Measurements from ENCODE around the gene MEI1. TPM values are rescaled to one million over a fixed set of nuclear protein-coding genes. Genes with fewer than 3 reads are reported as not detected.

MEI1 gene
- total RNA-seq, 1 donor from 2014 or later, result 2.3 TPM

DNA sequence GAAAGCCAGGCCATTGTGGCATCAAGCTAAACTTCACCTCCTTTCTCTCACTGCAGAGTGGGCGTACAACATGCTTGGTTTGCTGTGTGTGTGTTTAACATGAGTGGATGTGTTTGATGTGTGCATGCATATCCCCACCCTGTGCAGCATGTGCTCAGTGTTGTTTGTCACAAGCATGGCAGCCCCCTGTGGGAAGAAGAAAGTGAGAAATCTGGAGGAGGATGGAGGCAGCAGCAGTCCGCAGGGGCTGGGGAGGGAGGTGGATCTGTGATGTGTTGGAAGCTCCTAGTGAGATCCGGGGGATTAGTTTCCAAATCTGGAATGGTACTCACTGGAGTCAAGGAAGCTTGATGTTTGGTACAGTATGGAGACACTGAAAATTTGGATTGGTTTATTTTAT lies 77.1 kb downstream of the MEI1 start:
- no peak for ATAC-seq
- intact Hi-C loops (cut with DNase I), result no loop called here
- Histone ChIP-seq H3K27me3 (no peaks in the 10 kb centered on the region), H3K9me3 (no peaks in the 10 kb centered on the region), H3K36me3 (no peaks in the 10 kb centered on the region), H3K4me1 (no peaks in the 10 kb centered on the region), H3K4me3 (no peak overlapping the region), H3K27ac (no peak overlapping the region)
- TF ChIP-seq, protein P1, sequence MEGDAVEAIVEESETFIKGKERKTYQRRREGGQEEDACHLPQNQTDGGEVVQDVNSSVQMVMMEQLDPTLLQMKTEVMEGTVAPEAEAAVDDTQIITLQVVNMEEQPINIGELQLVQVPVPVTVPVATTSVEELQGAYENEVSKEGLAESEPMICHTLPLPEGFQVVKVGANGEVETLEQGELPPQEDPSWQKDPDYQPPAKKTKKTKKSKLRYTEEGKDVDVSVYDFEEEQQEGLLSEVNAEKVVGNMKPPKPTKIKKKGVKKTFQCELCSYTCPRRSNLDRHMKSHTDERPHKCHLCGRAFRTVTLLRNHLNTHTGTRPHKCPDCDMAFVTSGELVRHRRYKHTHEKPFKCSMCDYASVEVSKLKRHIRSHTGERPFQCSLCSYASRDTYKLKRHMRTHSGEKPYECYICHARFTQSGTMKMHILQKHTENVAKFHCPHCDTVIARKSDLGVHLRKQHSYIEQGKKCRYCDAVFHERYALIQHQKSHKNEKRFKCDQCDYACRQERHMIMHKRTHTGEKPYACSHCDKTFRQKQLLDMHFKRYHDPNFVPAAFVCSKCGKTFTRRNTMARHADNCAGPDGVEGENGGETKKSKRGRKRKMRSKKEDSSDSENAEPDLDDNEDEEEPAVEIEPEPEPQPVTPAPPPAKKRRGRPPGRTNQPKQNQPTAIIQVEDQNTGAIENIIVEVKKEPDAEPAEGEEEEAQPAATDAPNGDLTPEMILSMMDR (IDR thresholded peaks at IDR 0.05), result no peak
- DNase-seq, result no peak

DNA sequence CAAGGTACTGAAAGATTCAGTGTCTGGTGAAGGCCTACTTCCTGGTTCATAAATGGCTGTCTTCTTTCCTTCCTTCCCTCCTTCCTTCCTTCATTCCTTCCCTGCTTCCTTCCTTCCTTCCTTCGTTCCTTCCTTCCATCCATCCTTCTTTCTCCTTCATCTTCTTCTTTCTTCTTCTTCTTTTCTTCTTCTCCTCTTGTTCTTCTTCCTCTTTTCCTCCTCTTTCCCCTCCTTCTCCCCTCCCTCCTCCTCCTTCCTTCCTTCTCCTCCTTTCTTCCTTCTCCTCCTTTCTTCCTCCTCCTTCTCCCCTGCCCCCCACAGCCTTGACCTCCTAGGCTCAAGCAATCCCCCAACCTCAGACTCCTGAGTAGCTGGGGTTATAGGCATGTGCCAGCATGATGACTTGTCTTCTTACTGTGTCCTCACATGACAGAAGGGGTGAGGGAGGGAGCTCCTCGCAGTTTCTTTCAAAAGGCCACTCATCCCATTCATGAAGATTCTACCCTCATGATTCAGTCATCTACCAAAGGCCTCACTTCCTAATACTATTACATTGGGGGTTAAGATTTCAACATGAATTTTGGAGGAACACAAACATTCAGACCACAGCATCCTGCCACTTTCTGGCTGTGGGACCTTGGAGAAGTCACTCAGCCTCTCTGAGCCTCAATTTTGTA lies 78.6 kb downstream of the MEI1 start:
- no peak overlapping the region for H3K27ac ChIP-seq
- no peaks in the 10 kb centered on the region for H3K27me3 ChIP-seq
- no peak overlapping the region for H3K4me3 ChIP-seq
- TF ChIP-seq, protein P1 (IDR thresholded peaks at IDR 0.05), result no peak
- DNase-seq (no peak), ATAC-seq (peak; percentile 41)
- H3K36me3 ChIP-seq, result no peaks in the 10 kb centered on the region
- no peaks in the 10 kb centered on the region for H3K4me1 ChIP-seq
- intact Hi-C loops (cut with DNase I), result no loop called here
- H3K9me3 ChIP-seq, result no peaks in the 10 kb centered on the region

DNA sequence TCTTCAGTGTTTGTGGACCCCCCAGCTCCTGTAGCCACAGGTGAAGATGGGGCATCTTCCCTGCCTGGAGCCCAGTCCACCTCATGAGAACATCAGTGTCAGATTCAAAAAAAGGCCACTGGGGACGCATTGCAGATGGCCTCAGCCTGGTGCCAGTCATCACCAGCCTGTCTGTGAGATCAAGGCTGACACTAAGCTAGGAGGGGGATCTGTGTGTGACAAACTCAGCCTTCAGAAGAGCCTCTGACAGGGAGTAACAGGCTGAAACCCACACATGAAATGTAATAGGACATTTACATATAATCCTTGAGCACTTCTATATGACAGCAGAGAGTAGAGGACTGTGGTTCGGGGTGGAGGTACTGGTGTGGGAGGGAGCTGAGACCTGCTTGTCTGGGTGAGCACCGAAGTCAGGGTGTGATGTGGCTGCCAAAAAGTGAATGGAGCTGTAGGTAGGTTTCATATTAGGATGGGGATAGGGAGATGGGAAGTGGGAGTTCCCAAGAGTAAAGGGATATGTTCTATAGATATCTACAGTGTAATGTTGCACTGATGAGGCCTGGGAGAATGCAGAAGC lies 80.7 kb downstream of the MEI1 start:
- TF ChIP-seq, protein P1 (IDR thresholded peaks at IDR 0.05), result no peak
- H3K27me3 ChIP-seq, result no peaks in the 10 kb centered on the region
- no peaks in the 10 kb centered on the region for H3K4me1 ChIP-seq
- ATAC-seq (no peak), DNase-seq (no peak)
- no peak overlapping the region for H3K4me3 ChIP-seq
- no peaks in the 10 kb centered on the region for H3K36me3 ChIP-seq
- intact Hi-C loops (cut with DNase I), result no loop called here
- no peak overlapping the region for H3K27ac ChIP-seq
- no peaks in the 10 kb centered on the region for H3K9me3 ChIP-seq

DNA sequence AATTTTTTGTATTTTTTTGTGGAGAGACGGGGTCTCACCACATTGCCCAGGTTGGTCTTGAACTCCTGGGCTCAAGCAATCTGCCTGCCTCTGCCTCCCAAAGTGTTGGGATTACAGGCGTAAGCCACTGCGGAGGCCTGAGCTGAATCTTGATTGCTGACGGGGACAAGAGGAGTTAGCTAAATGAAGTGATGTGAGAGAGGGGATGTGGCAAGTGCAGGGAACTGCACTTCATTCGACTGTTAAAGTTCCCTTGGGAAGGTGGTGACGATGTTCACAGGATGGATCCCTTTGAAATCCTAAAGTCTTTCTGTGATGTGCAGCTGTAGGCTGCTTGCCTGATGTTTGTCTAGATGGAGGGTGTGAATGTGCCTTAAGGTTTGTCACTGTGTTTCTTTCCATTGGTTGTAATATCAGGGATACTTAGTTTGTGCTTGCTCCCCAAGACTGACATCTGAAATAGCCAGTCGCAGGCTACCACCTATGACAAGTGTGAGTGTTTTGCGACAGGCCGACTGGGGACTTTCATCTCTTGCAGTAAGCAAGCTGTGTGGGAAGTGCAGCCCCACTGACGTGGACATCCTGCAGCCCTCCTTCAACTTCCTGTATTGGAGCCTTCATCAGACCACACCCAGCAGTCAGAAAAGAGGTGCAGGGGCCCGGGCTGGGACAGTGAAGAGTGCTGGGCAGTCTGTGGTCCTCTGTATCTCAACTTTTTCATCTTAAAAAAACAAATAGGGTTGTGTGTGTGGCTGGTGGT lies 81.6 kb downstream of the MEI1 start:
- peak overlapping the region; percentile 72 for H3K27ac ChIP-seq
- H3K4me1 ChIP-seq, result no peaks in the 10 kb centered on the region
- H3K36me3 ChIP-seq, result no peaks in the 10 kb centered on the region
- peak overlapping the region; percentile 35 for H3K4me3 ChIP-seq
- peak; percentile 77 for DNase-seq
- peak; percentile 91 for ATAC-seq
- H3K27me3 ChIP-seq, result no peaks in the 10 kb centered on the region
- intact Hi-C loops (cut with DNase I), result no loop called here
- TF ChIP-seq, protein P1 (IDR thresholded peaks at IDR 0.05), result no peak
- no peaks in the 10 kb centered on the region for H3K9me3 ChIP-seq

DNA sequence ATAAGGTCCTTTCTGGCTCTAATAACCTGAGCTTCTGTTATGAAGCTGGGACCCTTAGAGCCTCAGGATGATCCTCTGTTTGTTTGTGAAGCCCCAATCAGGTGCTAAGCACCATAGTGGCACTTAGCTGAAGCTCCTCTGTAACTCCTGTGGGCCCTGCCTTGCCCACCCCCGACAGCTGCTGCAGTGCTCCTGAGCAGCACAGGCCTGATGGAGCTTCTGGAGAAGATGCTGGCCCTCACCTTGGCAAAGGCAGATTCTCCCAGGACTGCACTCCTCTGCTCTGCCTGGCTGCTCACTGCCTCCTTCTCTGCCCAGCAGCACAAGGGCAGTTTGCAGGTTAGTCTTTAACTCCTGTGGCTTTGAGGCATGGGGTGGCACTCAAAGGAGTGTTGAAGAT lies 82.2 kb downstream of the MEI1 start:
- H3K27ac ChIP-seq, result peak overlapping the region; percentile 72
- H3K4me3 ChIP-seq, result peak overlapping the region; percentile 35
- TF ChIP-seq, protein P1 (IDR thresholded peaks at IDR 0.05), result no peak
- H3K9me3 ChIP-seq, result no peaks in the 10 kb centered on the region
- intact Hi-C loops (cut with DNase I), result no loop called here
- no peaks in the 10 kb centered on the region for H3K27me3 ChIP-seq
- DNase-seq, result no peak
- no peak for ATAC-seq
- H3K36me3 ChIP-seq, result no peaks in the 10 kb centered on the region
- no peaks in the 10 kb centered on the region for H3K4me1 ChIP-seq

Data from upper lobe of right lung (tissue), 1 donor.